HG03558 (cell line): ENCODE results near the gene PLBD2.

ENCODE experiments used
- ATAC-seq: cut with Tn5 transposase; IDR thresholded peaks from one replicate; pipeline ENCODE4 v1.9.1; 2021; ENCODE audit warnings: moderate number of reproducible peaks; ENCODE audit not compliant: unreplicated experiment; ENCODE audit errors: extremely low read depth

PLBD2 gene

GRCh38 chr12:113392520-113392919, 34.1 kb downstream of the PLBD2 start:
- no peak for ATAC-seq

- no peak for ATAC-seq
Observed at GRCh38 chr12:113392988-113393579, 34.7 kb downstream of the PLBD2 start.

- no peak for ATAC-seq
Observed at GRCh38 chr12:113393749-113394148, 35.4 kb downstream of the PLBD2 start.

GRCh38 chr12:113395119-113395518, 36.7 kb downstream of the PLBD2 start:
- ATAC-seq = no peak

GRCh38 chr12:113396200-113396599, 37.8 kb downstream of the PLBD2 start:
- no peak for ATAC-seq

- no peak for ATAC-seq
Observed at GRCh38 chr12:113396828-113397496, 38.6 kb downstream of the PLBD2 start.

- no peak for ATAC-seq
Observed at GRCh38 chr12:113397497-113398197, 39.3 kb downstream of the PLBD2 start.

- no peak for ATAC-seq
Observed at GRCh38 chr12:113398346-113399290, 40.2 kb downstream of the PLBD2 start.

GRCh38 chr12:113399490-113399889, 41.1 kb downstream of the PLBD2 start:
- no peak for ATAC-seq

- ATAC-seq = no peak
Observed at GRCh38 chr12:113400362-113400761, 42.0 kb downstream of the PLBD2 start.

GRCh38 chr12:113401066-113402000, 42.9 kb downstream of the PLBD2 start:
- ATAC-seq = no peak

- ATAC-seq = no peak
Observed at GRCh38 chr12:113402586-113403260, 44.3 kb downstream of the PLBD2 start.

GRCh38 chr12:113403435-113404415, 45.3 kb downstream of the PLBD2 start, which contains the start of gene SDS:
Gene SDS (minus strand): TSS chr12:113403887. CDS start chr12:113399708, 4,179 bp downstream.
- no peak for ATAC-seq

- no peak for ATAC-seq
Observed at GRCh38 chr12:113405694-113406093, 47.3 kb downstream of the PLBD2 start.

- ATAC-seq = no peak
Observed at GRCh38 chr12:113407931-113408600, 49.7 kb downstream of the PLBD2 start.

- no peak for ATAC-seq
Observed at GRCh38 chr12:113408756-113409298, 50.4 kb downstream of the PLBD2 start.
